IPS-18c (cell line): Measurements from ENCODE around the gene MAL.

Experiments used
- H3K4me3 ChIP-seq: 2 replicates; pipeline ENCODE4 v1.7.0; 2013; ENCODE audit warnings: low read depth, mild to moderate bottlenecking, low read length, moderate library complexity; ENCODE audit not compliant: insufficient read depth
- H3K9me3 ChIP-seq: one replicate; pipeline ENCODE4 v1.6.1; 2013; ENCODE audit warnings: mild to moderate bottlenecking, low read length, moderate library complexity; ENCODE audit not compliant: control insufficient read depth, insufficient read depth

Gene MAL

DNA sequence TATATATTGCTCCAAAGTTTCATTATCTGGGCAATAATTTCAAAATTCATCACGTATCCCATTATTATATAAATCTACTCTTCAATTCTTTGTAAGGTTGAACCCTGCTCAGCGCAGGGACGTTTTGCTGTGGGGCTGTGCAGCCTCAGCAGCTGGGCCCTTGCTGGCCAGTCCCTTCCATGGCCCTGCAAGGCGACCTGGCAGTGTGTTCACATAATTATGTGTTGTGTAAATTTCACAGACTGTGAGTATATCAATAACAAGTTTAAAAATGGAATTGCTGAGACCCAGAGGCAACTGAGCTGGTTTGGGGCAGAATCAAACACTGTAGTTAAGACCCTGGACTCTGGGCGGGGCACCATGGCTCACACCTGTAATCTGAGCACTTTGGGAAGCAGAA, 16.1 kb upstream of the MAL start:
- H3K4me3 ChIP-seq, result no peak overlapping the region
- no peaks in the 10 kb centered on the region for H3K9me3 ChIP-seq

DNA sequence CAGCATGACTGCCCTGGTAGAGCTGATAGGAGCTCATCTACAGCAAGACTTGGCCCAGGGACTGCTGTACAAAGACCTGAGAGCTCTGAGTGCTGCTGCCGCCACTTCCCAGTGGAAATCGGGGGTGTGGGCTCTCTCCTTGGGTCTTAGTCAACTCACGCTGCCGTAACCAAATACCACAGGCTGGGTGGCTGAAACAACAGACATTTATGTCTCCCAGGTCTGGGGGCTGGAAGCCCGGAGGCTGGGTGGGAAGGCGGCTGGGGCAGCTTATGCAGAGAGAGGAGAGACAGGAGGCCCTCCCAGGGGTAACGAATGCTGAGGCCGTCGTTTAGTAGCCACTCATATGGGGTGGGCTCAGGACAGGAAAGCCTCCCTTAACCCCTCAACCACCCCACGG, 15.4 kb upstream of the MAL start:
- Histone ChIP-seq H3K9me3 (no peaks in the 10 kb centered on the region), H3K4me3 (no peak overlapping the region)

DNA sequence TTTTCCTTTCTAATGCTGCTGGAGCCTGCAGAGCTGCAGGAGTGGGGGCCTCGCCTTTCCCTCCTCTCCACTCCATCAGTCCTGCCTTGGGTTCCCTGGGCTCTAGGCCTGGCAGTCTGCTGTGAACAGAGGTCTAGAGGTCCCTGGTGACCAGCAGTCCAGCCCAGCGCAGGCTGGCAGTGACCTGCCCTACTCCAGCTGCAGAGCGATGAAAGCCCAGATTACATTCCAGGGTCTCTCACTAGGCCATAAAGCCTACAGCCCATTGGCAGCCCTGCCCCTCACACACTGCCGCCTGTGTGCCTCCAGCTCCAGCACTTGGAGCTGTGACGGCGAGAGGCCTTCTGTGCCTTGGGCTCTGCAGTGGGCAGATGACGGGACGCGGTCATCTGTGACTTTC, 14.8 kb upstream of the MAL start:
- H3K9me3 ChIP-seq, result no peaks in the 10 kb centered on the region
- no peak overlapping the region for H3K4me3 ChIP-seq

DNA sequence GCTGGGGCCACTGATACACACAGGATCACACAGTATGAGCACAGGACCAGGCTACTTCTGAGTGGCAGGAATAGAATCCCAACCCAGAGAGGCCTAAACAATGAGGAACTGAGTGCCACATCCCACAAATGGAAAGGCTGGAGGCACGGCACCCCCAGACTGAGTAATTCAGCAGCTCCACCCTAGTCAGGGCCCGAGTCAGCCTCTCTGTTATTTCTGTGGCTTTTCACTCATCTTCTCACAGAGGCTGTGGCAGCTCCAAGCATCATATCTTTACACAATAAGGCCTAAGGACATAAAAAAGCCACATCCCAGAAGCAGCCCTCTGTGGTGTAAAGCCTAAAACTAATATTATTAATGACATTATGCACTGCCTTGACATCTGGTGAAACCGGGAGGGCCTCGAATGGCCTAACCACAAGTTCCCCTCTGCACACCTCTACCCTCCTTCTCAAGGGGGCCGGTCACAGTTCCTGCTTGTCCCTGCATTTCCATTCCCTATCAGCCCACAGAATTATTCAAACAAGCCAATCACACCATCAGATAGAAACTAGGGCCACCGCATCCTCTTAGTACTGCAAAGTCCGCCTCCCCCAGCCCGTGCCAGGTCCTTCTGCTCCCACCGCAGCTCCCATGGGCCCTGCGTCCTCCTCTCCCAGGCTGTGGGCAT, 12.5 kb upstream of the MAL start:
- no peaks in the 10 kb centered on the region for H3K9me3 ChIP-seq
- no peak overlapping the region for H3K4me3 ChIP-seq

DNA sequence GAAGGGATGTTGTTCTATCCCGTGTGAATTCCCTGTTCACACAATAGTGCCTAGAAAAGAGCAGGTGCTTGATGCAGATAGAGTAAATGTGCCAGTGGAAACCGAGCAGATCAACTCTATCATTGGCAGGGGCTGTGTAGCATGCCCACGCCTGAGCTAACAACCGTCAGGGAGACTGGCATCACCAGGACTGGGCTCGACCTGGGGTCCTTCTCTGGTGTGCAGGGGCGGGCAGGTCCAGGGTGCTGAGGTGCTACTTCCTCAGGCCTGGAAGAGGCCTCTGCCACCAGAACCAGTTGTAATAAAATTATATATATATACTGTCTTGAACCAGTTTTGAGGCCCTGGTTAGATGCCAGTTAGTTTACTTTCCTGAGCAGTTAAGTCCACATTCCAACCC, 11.8 kb upstream of the MAL start:
- H3K9me3 ChIP-seq, result no peaks in the 10 kb centered on the region
- H3K4me3 ChIP-seq, result no peak overlapping the region

DNA sequence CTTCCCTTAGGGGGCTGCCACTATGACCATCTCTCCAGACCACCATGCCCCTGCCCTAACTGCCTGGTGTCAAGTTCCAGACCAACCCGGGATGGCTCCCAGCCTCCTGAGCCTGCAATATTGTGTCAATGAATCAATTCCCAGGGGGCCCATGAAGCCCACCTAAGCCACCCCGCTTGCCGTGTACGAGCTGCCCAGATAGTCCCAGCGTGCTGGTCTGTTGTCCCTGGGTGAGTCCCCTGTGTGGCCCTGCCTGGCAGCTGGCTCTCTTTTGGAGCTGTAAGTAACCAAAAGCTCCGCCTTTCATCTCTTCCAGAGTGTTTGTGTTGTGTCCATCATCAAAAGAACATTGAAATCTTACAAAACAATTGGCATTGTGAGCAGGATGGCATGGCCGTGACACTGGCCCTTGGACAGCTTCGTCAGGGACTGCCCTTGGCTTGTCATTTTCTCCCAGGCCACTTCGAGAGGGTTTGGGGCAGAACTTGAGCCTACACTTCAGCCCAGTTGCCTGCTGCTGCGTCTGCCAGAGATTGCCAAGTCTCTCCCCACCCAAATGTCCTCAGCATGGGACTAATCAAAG, 11.3 kb upstream of the MAL start:
- Histone ChIP-seq H3K4me3 (no peak overlapping the region), H3K9me3 (no peaks in the 10 kb centered on the region)

DNA sequence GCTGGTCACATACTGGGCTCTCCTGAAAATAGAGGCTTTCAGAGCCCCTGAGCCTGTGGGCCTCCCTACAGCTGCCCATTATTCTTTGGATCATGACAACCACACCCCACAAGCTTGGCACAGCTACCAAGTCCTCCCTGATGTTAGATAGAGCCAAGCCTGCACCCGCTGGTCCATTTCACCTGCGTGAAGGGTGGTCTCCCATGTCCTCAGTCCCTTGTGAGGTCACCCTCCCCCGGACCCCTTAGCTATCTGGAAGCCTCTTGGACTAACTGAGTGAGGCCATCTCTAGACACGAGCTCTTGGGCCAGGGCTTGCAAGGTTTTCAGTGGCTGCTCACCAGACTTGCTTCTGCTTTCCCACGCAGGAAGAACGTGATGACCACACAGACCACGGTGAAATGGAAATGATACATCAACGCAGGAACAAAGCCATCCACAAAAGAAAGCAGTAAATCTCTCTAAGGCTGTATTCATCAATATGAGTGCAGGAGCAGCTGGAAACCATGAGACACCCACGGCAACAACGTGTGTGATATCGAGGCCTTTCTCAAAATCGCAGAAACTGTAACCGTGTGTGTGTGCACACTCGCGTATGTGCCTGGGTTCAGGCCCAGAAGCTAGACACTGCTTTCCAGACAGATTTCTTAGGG, 10.1 kb upstream of the MAL start:
- no peaks in the 10 kb centered on the region for H3K9me3 ChIP-seq

DNA sequence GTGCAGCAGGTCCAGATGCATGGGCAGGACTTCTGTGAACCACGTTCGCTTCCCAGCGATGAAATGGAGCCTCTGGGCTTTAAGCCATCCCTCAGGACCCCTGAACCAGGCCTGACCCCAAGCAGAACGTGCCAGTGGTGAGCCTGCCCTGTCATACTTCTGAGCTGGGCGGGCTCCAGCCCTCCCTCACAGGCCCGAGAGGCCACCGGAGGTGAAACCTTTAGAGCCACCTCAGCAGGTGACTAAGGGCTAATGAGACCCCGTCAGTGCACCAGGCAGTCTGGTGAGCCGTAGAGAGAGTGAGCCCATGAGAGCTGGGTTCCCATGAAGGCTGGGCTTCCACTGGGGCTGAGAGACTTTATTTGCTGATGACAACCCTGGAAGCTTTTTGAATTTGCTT, 8.9 kb upstream of the MAL start:
- no peaks in the 10 kb centered on the region for H3K9me3 ChIP-seq
- H3K4me3 ChIP-seq, result no peak overlapping the region

More for the DNA sequence above, 10.1 kb upstream of the MAL start:
- no peak overlapping the region for H3K4me3 ChIP-seq

DNA sequence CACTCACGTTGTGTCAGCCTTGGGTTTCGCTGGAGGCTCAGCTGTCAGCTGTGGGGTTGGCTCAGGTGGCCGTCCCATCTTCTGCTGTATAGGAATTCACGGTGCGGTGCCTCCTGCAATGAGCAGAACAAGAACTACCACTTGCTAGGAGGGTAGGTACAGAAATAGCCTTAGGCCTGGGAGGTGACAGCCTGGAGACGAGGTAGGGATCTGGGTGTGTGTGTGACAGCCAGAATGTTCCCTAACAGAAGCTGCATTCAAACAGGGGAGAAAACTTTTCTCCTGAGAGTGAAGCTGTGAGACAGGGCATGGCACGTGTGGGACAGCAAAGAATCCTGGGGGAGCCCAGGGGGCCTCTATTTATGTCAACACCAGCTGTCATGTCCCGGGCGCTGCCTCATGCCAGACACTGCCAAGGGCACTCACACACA, 8.4 kb upstream of the MAL start:
- H3K4me3 ChIP-seq, result no peak overlapping the region
- no peaks in the 10 kb centered on the region for H3K9me3 ChIP-seq

DNA sequence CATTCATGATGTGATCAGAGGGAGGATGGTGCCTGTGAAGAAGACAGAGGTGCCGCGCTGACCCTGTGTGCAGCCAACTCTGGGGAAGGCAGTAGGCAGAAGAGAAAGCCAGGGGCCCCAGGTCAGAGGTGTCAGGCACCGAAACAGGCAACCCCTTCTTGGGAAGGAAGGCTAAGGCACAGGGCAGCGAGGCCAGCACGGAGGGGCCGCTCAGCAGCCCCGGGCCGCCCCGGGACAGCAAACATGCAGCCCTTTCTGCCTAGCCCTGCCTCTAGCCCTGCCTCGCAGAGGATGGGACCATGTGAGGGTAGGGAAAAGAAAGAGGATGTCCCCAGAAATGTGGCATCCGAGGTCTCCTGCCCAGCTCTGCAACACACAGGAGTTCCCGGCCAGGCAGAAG, 7.7 kb upstream of the MAL start:
- H3K9me3 ChIP-seq, result no peaks in the 10 kb centered on the region
- H3K4me3 ChIP-seq, result no peak overlapping the region

DNA sequence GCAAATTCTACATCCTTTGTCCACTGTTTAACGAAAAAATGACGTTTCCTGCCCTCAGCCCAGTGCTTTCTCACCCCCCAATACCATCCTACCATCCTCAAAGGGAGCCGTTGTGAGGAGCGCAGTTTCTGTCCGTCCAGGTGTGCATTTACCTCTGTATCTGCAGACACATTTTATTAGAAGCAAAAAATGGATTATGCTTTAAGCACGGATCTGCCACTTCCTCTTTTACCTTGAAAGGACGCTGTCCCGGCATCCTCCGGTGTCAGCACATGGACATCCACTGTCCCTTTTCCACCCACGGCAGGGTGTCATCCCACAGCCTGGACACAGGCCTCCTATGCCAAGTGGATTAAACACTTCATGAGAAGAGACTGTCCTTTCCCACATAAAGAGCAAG, 7.2 kb upstream of the MAL start:
- Histone ChIP-seq H3K9me3 (no peaks in the 10 kb centered on the region), H3K4me3 (no peak overlapping the region)

DNA sequence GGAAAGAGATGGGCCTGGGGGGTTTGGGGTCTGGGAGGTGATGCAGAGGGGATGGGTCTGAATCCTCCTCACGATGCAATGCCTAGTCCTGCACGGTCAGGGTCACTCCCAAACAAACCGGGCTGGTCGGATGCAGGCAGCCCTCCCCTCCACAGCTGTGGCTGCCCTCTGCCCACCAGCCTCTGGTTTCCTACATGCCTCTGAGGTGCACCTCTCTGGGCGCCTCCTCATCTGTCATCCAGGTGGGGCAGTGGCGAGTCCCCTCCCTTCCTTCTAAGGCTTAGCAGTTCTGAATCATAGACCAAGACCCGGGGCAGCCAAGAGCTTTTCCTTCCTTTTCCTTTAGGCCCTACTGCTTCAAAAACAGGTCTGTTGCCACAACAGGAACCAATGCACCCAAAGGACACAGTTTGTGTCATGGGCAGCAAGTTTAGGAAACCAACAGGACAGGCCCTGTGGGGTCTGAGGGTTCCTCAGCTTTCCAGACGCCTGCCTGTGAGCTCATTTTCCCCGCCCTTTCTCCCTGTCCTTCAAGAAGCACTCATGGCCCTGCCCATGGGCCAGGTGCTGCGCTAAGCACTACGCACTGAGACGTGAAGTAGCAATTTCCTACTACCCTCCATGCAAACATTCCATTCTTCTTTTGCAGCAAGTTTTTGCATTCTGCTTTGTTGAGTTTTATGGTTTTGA, 6.5 kb upstream of the MAL start:
- Histone ChIP-seq H3K4me3 (no peak overlapping the region), H3K9me3 (no peaks in the 10 kb centered on the region)

DNA sequence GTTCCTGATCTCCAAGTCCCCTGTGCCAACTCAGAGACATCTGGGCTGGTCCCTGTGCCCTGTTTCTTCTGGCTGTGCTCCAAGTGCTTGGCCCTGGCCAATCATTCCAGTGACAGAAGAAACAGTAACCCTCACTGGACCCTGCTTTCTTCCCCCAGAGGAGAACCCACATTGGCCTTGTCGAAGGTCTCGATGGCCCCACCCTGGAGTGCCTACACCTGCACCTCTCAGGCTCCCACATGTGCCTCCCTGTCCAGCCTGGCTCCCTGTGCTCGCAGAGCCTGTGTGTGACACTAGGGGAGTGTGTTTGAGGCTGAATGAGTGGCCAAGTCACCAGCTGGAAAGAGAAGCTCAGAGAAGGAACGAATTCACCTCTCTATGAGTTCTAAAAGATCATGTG, 5.9 kb upstream of the MAL start:
- no peak overlapping the region for H3K4me3 ChIP-seq
- no peaks in the 10 kb centered on the region for H3K9me3 ChIP-seq

DNA sequence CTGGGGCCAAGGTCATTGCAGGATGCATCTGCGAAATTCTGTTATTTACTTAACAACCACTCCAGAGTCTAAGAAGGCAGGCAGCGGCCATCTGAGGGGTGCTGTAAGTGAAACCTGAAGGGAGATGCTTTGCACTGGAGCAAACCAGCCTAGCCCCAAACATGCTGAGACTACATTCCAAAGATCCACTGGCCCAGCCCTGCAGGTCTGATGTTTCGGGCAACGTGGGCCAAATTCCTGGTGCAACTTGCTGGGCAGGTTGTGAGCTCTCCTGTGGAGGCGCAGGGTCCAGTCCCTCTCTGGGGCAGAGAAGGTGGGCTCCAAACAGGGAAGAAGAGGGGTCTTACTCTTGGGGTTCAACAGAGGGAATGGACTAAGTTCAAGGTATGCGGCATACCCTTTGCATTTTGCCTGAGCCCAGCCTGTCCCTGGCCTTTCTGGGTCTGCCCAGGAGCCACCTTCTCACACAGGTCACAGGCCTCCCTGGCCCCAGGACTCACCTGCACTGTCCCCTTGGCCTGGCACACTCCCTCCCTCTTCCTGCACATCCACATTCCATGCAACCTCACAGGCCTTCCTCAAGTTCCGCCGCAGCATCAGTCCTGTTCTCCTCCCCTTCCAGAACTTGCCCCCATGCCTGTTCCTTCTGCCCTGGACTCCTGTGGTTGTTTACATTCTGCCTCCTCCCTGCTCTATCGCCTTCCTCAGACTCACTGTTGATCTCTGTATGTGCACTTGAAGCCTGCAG, 5.1 kb upstream of the MAL start:
- H3K4me3 ChIP-seq, result no peak overlapping the region
- H3K9me3 ChIP-seq, result no peaks in the 10 kb centered on the region

DNA sequence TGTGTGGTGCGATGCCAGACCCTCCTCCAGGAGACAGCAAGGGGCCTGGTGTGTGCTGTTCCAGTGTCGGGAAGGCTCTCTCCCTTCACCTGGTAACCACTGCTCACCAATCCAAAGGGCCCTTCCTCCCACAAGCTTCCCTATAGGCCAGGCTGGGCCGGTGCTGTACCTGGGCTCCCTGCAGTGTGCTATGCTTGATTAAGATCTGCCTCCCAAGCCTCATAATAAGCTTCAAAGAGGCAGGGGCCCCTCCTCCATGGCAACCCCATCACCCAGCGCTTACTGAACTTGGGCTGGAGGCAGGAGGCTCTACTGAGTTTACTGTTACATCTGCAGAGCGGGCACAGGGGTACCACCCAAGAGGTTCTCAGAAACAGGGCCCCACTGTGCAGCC, 4.5 kb upstream of the MAL start:
- H3K4me3 ChIP-seq, result no peak overlapping the region
- no peaks in the 10 kb centered on the region for H3K9me3 ChIP-seq

DNA sequence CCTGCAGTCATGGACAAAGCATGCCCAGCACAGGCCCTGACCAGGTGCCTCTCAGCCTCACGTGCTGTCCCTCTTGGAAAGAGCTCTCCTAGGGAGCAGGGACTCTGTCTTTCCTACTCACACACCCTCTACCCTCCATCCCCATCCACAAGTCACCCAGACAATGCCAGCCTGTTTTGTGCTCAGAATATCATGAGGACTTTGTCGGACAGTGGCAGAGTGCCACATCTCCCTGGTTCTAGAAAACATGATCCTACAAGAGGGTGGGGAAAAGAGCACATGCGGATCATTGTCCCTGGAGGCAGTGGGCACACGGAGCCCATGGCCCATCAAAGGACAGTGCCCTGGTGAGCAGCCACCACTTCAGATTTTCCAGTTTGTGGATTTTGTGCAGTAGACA, 3.7 kb upstream of the MAL start:
- Histone ChIP-seq H3K4me3 (no peak overlapping the region), H3K9me3 (no peaks in the 10 kb centered on the region)

DNA sequence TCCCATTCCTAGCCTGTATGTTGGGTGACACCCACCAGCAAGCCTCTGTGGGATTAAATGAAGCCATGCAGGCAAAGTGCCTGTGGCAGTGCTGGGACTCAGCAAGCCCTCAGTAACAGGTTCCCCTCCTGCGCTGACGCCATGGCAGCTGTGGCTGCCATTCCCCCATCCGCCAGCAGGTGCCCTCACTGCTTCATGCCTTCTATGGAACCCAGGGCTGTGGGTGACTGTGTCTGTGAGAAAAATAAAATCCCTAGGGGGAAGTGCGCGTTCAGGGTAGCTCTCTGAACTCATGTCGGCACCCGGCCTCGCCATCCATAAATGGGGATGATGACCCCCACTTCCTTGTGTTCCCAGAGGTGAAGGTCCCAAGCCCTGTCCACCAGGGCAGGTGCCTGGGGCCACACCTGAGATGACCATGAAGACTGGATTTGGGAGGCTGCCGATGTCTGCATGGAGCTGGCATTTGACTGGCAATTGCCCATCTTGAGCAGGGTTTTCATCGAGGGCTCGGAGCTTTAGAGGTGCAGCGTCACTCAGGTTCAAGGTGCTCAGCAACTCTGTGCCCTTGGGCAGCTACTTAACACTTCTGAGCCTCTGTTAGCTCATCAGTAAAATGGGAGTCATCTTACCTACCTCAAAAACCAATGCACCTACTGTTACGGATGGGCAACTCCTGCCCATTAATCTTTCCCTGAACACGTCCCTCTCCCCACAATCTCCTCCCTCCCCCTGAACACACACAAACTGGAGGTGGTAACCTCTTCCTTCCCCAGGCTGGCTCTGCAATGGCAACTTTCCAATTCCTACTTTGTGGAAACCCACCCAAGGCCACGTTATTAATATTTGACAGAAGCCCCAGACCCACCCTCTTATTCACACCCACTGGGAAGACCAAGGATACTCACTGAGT, 2.9 kb upstream of the MAL start:
- no peak overlapping the region for H3K4me3 ChIP-seq
- no peaks in the 10 kb centered on the region for H3K9me3 ChIP-seq
